SU-DHL-6 (cell line): ENCODE results near the gene ANKIB1.

Source experiments
- H2AFZ ChIP-seq: fragments of 200-600 bp; sonication (generic); 2 replicates; pipeline ENCODE4 v1.6.1; 2014; ENCODE audit warnings: low read depth, mild to moderate bottlenecking, moderate library complexity, mixed read lengths, antibody characterized with exemption, low read length; ENCODE audit not compliant: severe bottlenecking
- H3F3A ChIP-seq: fragments of 200-600 bp; shearing (Covaris generic); 2 replicates; pipeline ENCODE4 v1.6.0; 2016; ENCODE audit warnings: antibody characterized with exemption, mild to moderate bottlenecking; ENCODE audit not compliant: insufficient read depth
- H3K27ac ChIP-seq: fragments of 200-600 bp; sonication (generic); 2 replicates; pipeline ENCODE4 v1.5.1; 2016; ENCODE audit warnings: low read depth, mild to moderate bottlenecking, low read length, moderate library complexity, mixed read lengths
- H3K27me3 ChIP-seq: fragments of 200-600 bp; sonication (generic), shearing (Covaris generic); 2 replicates; pipeline ENCODE4 v1.6.0; 2014; ENCODE audit warnings: mild to moderate bottlenecking, low read length
- H3K36me3 ChIP-seq: fragments of 200-600 bp; sonication (generic); 2 replicates; pipeline ENCODE4 v1.6.1; 2014; ENCODE audit warnings: mild to moderate bottlenecking, low read length, mixed read lengths
- H3K4me2 ChIP-seq: fragments of 300-600, 200-600 bp; shearing (Covaris generic), sonication (generic); 2 replicates; pipeline ENCODE4 v1.6.0; 2014; ENCODE audit warnings: low read length, low read depth, mild to moderate bottlenecking; ENCODE audit not compliant: poor library complexity, severe bottlenecking
- H3K4me3 ChIP-seq: fragments of 200-600 bp; sonication (generic); 2 replicates; pipeline ENCODE4 v1.5.1; 2014; ENCODE audit warnings: antibody characterized with exemption, low read length, mild to moderate bottlenecking, mixed read lengths; ENCODE audit not compliant: insufficient read depth, poor library complexity, severe bottlenecking
- H3K79me2 ChIP-seq: fragments of 200-600 bp; sonication (generic); 2 replicates; pipeline ENCODE4 v1.6.1; 2014; ENCODE audit warnings: mild to moderate bottlenecking, low read length, moderate library complexity; ENCODE audit not compliant: insufficient read depth
- H3K9ac ChIP-seq: fragments of 200-600 bp; sonication (generic); 2 replicates; pipeline ENCODE4 v1.7.0; 2014; ENCODE audit warnings: mild to moderate bottlenecking, low read length
- H3K9me2 ChIP-seq: fragments of 200-600 bp; sonication (generic); replicated peaks from 2 replicates; pipeline ENCODE4 v1.6.1; 2014; ENCODE audit warnings: low read length; ENCODE audit not compliant: insufficient read depth
- H3K9me3 ChIP-seq: fragments of 200-600 bp; sonication (generic); 2 replicates; pipeline ENCODE4 v1.6.1; 2014; ENCODE audit warnings: low read length, mixed read lengths; ENCODE audit not compliant: insufficient read depth
- H4K20me1 ChIP-seq: fragments of 200-600 bp; sonication (generic); 2 replicates; pipeline ENCODE4 v1.6.1; 2014; ENCODE audit warnings: low read depth, mild to moderate bottlenecking, antibody characterized with exemption, low read length, moderate library complexity, mixed read lengths
- CTCF ChIP-seq: fragments of 200-600 bp; sonication (generic); IDR thresholded peaks from one replicate; pipeline ENCODE4 v1.5.1; 2017; ENCODE audit warnings: antibody characterized with exemption, mild to moderate bottlenecking, low read length, moderate library complexity; ENCODE audit not compliant: insufficient read depth, poor library complexity, severe bottlenecking
- EZH2phosphoT487 ChIP-seq: fragments of 200-600 bp; sonication (generic), shearing (Covaris generic); conservative IDR thresholded peaks from 2 replicates; pipeline ENCODE4 v1.6.1; 2018; ENCODE audit warnings: mild to moderate bottlenecking, antibody characterized with exemption, low read length, moderate library complexity, mixed read lengths

The ANKIB1 gene

GRCh38 chr7:92447345-92448204 lies 201.8 kb downstream of the ANKIB1 start, which contains the start of gene GATAD1:
GATAD1 (plus strand) TSS chr7:92447482; CDS start chr7:92447730, 248 bp downstream.
- H3K27me3 ChIP-seq = no peaks in the 10 kb centered on the region
- H3K36me3 ChIP-seq = peaks cover 12% of the 10 kb centered on the region; the same call in 1 of the 2 replicates
- H3K9ac ChIP-seq = peak within 1 kb of the TSS; percentile 93
- H3K9me3 ChIP-seq = no peaks in the 10 kb centered on the region
- H3K27ac ChIP-seq = peak within 1 kb of the TSS; percentile 78
- H3K79me2 ChIP-seq = no peaks in the 10 kb centered on the region
- H3K4me3 ChIP-seq = peak within 1 kb of the TSS; percentile 89
- H4K20me1 ChIP-seq = no peaks in the 10 kb centered on the region
- peaks cover 22% of the 10 kb centered on the region for H3F3A ChIP-seq
- no peaks in the 10 kb centered on the region for H3K9me2 ChIP-seq
- H2AFZ ChIP-seq = peak within 1 kb of the TSS; percentile 99
- TF ChIP-seq CTCF (peak; percentile 97), EZH2phosphoT487 (no peak)
- peak within 1 kb of the TSS; percentile 86 for H3K4me2 ChIP-seq

GRCh38 chr7:92448205-92448747 lies 202.5 kb downstream of the ANKIB1 start:
- Histone ChIP-seq H3F3A (peaks cover 22% of the 10 kb centered on the region), H3K27me3 (no peaks in the 10 kb centered on the region), H2AFZ (peak overlapping the region; percentile 99), H3K9me2 (no peaks in the 10 kb centered on the region), H3K4me3 (peak overlapping the region; percentile 89), H4K20me1 (no peaks in the 10 kb centered on the region), H3K9me3 (no peaks in the 10 kb centered on the region), H3K4me2 (peak overlapping the region; percentile 86), H3K9ac (peak overlapping the region; percentile 93), H3K27ac (peak overlapping the region; percentile 78), H3K36me3 (peaks cover 12% of the 10 kb centered on the region; the same call in 1 of the 2 replicates), H3K79me2 (no peaks in the 10 kb centered on the region)
- TF ChIP-seq EZH2phosphoT487 (no peak), CTCF (peak; percentile 89)
